Measurements from ENCODE around the gene ATP7B.
"Not testable (repeated sequence)": the region's sequence is repeated elsewhere in the genome, so short reads cannot be mapped to it uniquely, and the experiment has no call there.

Gene ATP7B

DNA sequence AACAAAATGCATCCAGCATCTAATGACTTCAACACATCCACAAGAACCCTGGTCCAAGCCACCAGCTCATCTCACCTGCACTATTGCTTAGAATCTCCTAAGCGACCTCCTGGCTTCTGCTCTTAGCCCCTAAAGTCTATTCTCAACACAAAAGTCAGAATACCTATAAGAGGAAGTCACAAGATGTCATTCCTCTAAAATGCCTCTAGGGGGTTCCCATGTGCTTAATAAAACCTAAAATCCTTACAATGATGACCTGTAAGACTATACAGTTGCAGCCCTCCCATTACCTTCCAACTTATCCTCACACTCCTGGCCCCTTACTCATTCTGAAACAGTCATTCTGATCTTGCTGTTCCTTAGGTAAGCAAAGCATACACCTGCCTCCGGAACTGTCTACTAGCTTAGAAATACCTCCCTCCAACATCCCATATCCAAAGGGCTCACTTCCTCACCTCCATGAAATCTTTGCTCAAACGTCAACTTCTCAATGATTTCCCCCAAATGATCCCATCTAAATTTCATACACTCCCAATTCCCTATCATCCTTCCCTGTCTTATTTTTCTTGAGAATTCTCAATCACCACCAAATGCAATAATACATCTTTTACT, 10.0 kb downstream of the ATP7B start:
- no peaks in the 10 kb centered on the region for H3K4me1 ChIP-seq
- peak in 1 of 2 experiments; percentile 68 for DNase-seq (ENCODE audit: low spot score in 2 of 2)
- no peaks in the 10 kb centered on the region for H3K9me3 ChIP-seq
- H3K4me3 ChIP-seq, result no peak overlapping the region
- no peaks in the 10 kb centered on the region for H3K27me3 ChIP-seq (ENCODE audit: low read depth)
- no peaks in the 10 kb centered on the region for H3K36me3 ChIP-seq (replicated peaks)
- in situ Hi-C loops (cut with MboI; ENCODE audit: low sequenced_read_pairs), result loop anchor here (10.0 kb wide), 1 partner anchor 124 kb away; the partner anchor contains the start of gene NEK5

- Histone ChIP-seq H3K4me3 (no peak overlapping the region), H3K27me3 (ENCODE audit: low read depth) (no peaks in the 10 kb centered on the region), H3K36me3 (replicated peaks) (no peaks in the 10 kb centered on the region), H3K4me1 (no peaks in the 10 kb centered on the region), H3K9me3 (no peaks in the 10 kb centered on the region)
- no peak for DNase-seq (ENCODE audit: low spot score in 2 of 2)
- in situ Hi-C loops (cut with MboI; ENCODE audit: low sequenced_read_pairs), result loop anchor here (10.0 kb wide), 1 partner anchor 125 kb away; the partner anchor contains the start of gene NEK5
Measured at GRCh38 chr13:51999921-52000320, 11.3 kb downstream of the ATP7B start.

DNA sequence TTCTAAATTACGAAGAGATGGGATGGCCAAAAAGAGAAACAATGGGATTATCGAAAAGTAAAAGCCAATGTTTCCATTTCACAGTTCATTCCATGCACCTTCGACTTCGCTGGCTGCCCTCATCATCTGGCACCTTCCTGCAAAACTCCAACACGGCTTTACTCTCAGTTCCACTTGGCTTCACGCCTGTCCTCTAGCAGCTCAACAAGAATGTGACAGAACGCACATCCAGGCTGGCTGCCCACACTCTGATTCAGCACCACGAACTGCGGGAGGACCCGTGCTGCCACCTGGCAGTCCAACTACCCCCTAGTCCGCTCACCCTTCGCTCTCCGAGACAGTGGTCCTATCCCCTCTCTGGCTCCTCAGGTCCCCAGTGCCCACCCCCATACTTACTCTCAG, 11.7 kb downstream of the ATP7B start:
- Histone ChIP-seq H3K4me1 (no peaks in the 10 kb centered on the region), H3K9me3 (no peaks in the 10 kb centered on the region)

DNA sequence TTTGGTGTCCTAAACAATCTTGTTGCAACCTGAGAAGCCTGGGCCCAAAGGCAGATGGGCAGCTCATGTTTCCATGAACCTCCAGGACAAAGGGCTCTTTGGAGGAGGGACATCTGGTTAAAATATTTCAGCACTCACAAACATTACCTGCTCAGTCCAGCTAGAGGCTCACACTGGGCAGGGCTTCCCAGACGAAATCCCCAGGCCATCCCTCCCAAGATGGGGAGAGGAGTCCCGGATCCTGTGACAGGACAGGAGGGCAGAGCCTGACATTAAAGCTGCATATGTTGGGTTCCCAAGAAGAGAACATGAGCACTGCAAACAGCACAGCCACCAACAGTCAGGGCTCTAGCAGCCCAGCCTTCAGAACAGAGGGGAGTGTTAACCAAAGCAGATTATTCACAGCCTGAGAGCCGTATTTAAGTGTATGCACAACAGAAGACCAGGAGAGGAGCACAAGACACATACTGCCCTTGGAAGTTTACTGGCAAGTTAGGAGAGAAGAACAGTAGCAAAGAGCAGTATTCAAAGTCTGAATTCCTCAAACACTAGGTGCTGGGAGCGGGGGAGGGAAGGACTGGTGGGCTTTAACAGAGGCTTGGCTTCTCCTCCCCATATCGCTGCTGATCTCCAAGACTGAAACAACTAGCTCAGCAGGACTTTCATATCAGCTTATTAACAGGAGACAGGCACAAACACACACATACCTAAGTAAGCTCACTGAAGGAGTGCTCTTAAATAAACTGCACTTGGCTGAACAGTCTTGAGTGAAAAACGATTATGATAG, 12.3 kb downstream of the ATP7B start:
- H3K27me3 ChIP-seq (ENCODE audit: low read depth), result peaks cover 4% of the 10 kb centered on the region; the same call in 1 of the 2 replicates
- no peak for DNase-seq (ENCODE audit: low spot score in 2 of 2)
- no peaks in the 10 kb centered on the region for H3K36me3 ChIP-seq (replicated peaks)
- H3K4me1 ChIP-seq, result no peaks in the 10 kb centered on the region
- H3K4me3 ChIP-seq, result no peak overlapping the region
- in situ Hi-C loops (cut with MboI; ENCODE audit: low sequenced_read_pairs), result no loop called here
- no peaks in the 10 kb centered on the region for H3K9me3 ChIP-seq

More for the DNA sequence above, 11.7 kb downstream of the ATP7B start:
- Histone ChIP-seq H3K27me3 (ENCODE audit: low read depth) (no peaks in the 10 kb centered on the region), H3K36me3 (replicated peaks) (no peaks in the 10 kb centered on the region), H3K4me3 (no peak overlapping the region)
- in situ Hi-C loops (cut with MboI; ENCODE audit: low sequenced_read_pairs), result no loop called here
- DNase-seq (ENCODE audit: low spot score in 2 of 2), result no peak

- in situ Hi-C loops (cut with MboI; ENCODE audit: low sequenced_read_pairs), result no loop called here
- peaks cover 4% of the 10 kb centered on the region; the same call in 1 of the 2 replicates for H3K27me3 ChIP-seq (ENCODE audit: low read depth)
- no peak for DNase-seq (ENCODE audit: low spot score in 2 of 2)
- no peaks in the 10 kb centered on the region for H3K9me3 ChIP-seq
- H3K36me3 ChIP-seq (replicated peaks), result no peaks in the 10 kb centered on the region
- H3K4me1 ChIP-seq, result no peaks in the 10 kb centered on the region
- no peak overlapping the region for H3K4me3 ChIP-seq
Measured at GRCh38 chr13:51997641-51998330, 13.5 kb downstream of the ATP7B start.

- H3K27me3 ChIP-seq (ENCODE audit: low read depth), result peaks cover 4% of the 10 kb centered on the region; the same call in 1 of the 2 replicates
- H3K4me1 ChIP-seq, result no peaks in the 10 kb centered on the region
- in situ Hi-C loops (cut with MboI; ENCODE audit: low sequenced_read_pairs), result no loop called here
- DNase-seq (ENCODE audit: low spot score in 2 of 2), result no peak
- H3K4me3 ChIP-seq, result no peak overlapping the region
- no peaks in the 10 kb centered on the region for H3K9me3 ChIP-seq
- H3K36me3 ChIP-seq (replicated peaks), result no peaks in the 10 kb centered on the region
Measured at GRCh38 chr13:51997186-51997585, 14.1 kb downstream of the ATP7B start.

DNA sequence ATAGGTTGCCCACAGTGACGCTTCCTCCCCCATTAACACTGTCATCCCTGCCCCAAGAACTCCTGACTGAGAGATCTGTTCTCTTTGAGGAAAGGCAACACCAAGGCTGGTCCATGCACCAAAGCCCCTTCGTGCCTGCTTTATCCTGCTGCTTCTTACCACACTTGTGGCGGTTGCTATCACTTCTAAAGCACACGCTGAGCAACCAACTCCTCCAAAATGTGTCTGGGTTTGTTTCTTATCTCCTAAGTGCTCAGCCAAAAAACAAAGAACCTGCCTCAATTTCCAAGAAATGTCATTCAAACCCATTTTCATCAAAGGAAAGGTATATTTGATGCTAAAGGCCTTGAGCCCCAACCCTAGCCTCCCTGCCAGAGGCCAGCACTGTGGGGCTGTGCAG, 14.6 kb downstream of the ATP7B start:
- in situ Hi-C loops (cut with MboI; ENCODE audit: low sequenced_read_pairs), result no loop called here
- Histone ChIP-seq H3K4me3 (no peak overlapping the region), H3K36me3 (replicated peaks) (no peaks in the 10 kb centered on the region), H3K27me3 (ENCODE audit: low read depth) (peaks cover 4% of the 10 kb centered on the region; the same call in 1 of the 2 replicates), H3K4me1 (no peaks in the 10 kb centered on the region), H3K9me3 (no peaks in the 10 kb centered on the region)
- no peak for DNase-seq (ENCODE audit: low spot score in 2 of 2)

DNA sequence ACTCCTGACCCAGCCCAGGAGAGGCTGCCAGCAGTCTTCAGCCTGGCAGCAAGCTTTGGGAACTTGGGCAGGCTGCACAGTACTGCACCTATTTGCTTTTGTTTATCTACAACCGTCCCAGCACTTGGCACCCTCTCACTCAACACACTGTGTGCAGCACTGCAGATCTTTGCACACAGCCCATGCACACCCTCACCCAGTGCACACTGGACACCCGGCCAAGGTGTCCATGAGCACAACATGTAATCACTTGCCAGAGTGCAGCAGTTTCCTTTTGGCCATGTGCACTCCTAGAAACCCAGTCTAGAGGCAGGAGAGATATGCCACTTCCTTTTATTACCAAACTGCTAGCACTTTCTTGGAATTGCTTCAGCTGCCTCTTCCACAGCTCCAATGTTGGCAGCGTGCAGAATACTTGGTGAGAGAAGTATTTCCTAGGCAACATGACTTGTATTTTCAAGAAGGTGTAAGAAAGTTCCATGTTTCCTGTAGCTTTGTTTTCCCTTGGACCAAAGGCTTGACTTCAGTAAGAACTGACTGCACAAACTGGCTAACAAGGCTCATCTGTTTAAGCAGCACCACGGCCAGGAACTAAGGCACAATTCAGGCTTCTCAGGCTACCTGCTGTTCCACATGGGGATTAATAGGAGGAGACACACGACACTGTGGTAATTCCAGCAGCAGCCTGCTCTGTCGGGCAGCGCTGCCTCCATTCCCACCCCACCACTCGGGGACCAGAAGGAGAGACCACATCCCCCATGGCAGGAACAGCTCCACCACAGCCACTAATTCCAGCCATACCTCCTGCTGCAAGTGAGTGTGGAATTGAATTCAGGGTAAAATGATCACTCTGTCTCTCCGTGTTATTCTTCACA, 15.3 kb downstream of the ATP7B start:
- in situ Hi-C loops (cut with MboI; ENCODE audit: low sequenced_read_pairs), result no loop called here
- Histone ChIP-seq H3K4me3 (no peak overlapping the region), H3K36me3 (replicated peaks) (no peaks in the 10 kb centered on the region), H3K9me3 (no peaks in the 10 kb centered on the region), H3K4me1 (no peaks in the 10 kb centered on the region), H3K27me3 (ENCODE audit: low read depth) (peaks cover 4% of the 10 kb centered on the region; the same call in 1 of the 2 replicates)
- DNase-seq (ENCODE audit: low spot score in 2 of 2), result peak in 1 of 2 experiments; percentile 20

DNA sequence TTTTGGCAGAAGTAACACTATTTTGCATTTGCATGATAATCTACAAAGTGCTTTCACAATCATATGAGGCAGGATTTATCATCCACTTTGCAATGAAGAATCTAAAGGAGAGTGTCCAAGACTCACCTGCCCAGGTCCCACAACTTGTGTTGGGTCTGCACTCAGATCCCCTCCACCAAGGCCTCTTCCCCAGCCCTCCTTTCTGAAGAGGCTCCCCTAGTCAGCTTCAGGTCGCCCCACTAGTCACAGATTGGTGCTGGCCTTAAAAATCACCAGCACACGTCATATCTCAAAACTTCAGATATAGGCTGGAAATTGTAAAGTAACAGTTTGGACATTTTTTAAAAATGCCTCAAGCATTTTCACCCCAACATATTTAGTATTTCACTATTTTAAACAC, 17.5 kb downstream of the ATP7B start:
- no peaks in the 10 kb centered on the region for H3K36me3 ChIP-seq (replicated peaks)
- H3K4me3 ChIP-seq, result no peak overlapping the region
- no peak for DNase-seq (ENCODE audit: low spot score in 2 of 2)
- H3K27me3 ChIP-seq (ENCODE audit: low read depth), result peaks cover 4% of the 10 kb centered on the region; the same call in 1 of the 2 replicates
- no peaks in the 10 kb centered on the region for H3K9me3 ChIP-seq
- no peaks in the 10 kb centered on the region for H3K4me1 ChIP-seq
- in situ Hi-C loops (cut with MboI; ENCODE audit: low sequenced_read_pairs), result no loop called here

DNA sequence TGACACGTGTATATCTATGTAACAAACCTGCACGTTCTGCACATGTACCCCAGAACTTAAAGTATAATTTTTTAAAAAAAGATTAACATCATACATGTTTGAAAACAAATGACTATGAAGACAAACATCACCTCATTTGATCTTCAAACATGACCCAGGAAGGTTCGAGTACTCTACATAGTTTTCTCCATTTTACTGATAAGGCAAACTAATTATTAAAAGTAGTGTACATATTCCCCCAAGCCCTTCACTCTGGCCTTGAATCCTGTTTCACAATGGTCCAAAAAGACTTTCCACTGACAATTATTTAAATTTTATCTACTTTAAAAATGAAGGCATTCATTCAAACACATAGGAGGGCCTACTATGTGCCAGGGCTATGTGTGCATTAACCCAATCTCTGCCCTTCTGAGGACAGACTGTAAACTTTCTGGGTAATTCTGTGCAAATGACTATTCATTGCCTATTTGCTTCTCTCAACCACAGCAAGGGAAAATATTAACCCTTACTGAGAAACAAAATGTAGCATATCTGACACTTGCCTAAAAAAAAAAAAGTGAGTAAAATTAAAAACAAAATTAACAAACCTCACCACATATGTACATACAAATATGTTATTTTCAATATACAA, 22.1 kb downstream of the ATP7B start:
- Histone ChIP-seq H3K9me3 (no peaks in the 10 kb centered on the region), H3K4me1 (no peaks in the 10 kb centered on the region), H3K27me3 (ENCODE audit: low read depth) (peaks cover 2% of the 10 kb centered on the region; the same call in 1 of the 2 replicates), H3K36me3 (replicated peaks) (no peaks in the 10 kb centered on the region), H3K4me3 (no peak overlapping the region)
- in situ Hi-C loops (cut with MboI; ENCODE audit: low sequenced_read_pairs), result no loop called here
- DNase-seq (ENCODE audit: low spot score in 2 of 2), result no peak

DNA sequence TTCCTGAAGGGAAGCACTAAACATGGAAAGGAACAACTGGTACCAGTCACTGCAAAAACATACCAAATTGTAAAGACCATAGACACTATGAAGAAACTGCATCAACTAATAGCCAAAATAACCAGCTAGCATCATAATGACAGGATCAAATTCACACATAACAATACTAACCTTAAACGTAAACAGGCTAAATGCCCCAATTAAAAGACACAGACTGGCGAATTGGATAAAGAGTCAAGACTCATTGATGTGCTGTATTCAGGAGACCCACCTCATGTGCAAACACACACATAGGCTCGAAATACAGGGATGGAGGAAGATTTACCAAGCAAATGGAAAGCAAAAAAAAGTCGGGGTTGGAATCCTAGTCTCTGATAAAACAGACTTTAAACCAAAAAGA, 26.3 kb downstream of the ATP7B start:
- H3K27me3 ChIP-seq (ENCODE audit: low read depth); H3K4me1 ChIP-seq; H3K36me3 ChIP-seq (replicated peaks); in situ Hi-C loops (cut with MboI; ENCODE audit: low sequenced_read_pairs); DNase-seq (ENCODE audit: low spot score in 2 of 2); H3K9me3 ChIP-seq; H3K4me3 ChIP-seq: not testable (repeated sequence)

GRCh38 chr13:51983292-51983691, 28.0 kb downstream of the ATP7B start:
- H3K9me3 ChIP-seq; H3K36me3 ChIP-seq (replicated peaks); DNase-seq (ENCODE audit: low spot score in 2 of 2); H3K27me3 ChIP-seq (ENCODE audit: low read depth); H3K4me3 ChIP-seq; in situ Hi-C loops (cut with MboI; ENCODE audit: low sequenced_read_pairs); H3K4me1 ChIP-seq: not testable (repeated sequence)

DNA sequence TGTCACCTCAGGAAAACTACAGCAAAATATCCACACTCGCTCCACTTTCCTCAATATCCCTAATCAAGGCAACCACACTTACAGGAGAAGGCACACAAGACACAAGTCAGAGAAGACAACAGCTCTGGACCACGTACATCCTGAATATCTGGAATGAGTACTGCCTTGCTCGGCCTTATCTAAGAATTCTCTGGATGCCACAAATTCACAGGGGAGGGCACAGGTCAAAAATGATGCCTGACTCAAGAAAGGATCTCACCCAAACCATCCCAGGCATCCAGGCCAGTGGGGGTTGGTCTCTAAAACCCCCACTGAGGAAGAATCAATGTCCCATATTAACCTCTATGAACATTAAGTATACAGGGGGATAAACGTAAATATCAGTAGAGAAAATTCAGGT, 29.9 kb downstream of the ATP7B start:
- Histone ChIP-seq H3K36me3 (replicated peaks) (no peaks in the 10 kb centered on the region), H3K4me3 (no peak overlapping the region), H3K27me3 (ENCODE audit: low read depth) (no peaks in the 10 kb centered on the region), H3K4me1 (no peaks in the 10 kb centered on the region), H3K9me3 (no peaks in the 10 kb centered on the region)
- in situ Hi-C loops (cut with MboI; ENCODE audit: low sequenced_read_pairs), result no loop called here
- no peak for DNase-seq (ENCODE audit: low spot score in 2 of 2)

All from HAP-1 (cell line).